ENCODE measurements around the gene TEX29.

DNA sequence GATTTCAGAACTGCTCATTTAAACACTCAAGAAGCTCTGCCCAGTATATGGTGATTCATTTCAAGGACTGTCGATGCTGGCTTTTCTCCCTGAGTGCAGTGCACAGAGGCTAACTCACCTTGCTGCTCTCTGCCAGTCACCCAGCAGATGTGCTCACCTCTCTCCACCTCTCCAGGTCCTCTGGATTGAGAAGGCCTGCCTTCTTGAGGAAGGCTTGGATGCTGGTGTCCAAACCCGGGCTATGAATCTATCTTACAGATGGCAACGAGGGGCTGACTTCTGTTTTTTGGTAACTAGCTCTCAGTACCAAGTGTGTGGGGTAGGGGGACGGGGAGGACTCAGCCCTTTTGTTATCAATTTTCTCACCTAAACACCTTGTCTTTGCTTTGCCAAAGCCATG is 47.6 kb downstream of the TEX29 start:
- TF ChIP-seq CTCF (IDR thresholded peaks at IDR 0.05) (no peak), POLR2A (IDR thresholded peaks at IDR 0.05) (no peak)
